ENCODE data around the gene ACR. TPM values are rescaled to one million over a fixed set of nuclear protein-coding genes. Genes with fewer than 3 reads are reported as not detected.

Gene ACR
- total RNA-seq, 1 donor from 2014 or later, result 0.40 TPM

DNA sequence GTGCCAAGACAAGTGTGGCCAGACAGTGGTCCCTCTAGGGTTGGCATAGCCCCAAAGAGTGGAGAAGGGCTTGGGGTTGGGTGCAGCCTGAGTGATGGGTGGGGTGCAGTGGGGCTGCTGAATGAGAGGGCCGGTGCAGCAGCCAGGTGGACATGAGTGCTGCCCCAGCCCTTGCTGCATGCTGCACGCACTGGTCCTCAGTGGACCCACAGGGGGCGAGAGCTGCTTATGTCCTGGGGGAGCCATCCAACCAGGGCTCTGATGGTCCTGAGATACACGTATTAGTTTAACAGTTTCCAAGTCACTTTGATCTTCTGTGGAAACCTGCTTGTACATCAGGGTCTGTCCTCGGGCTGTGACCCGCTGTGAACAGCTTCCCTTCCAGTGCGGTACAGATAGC, 23.9 kb upstream of the ACR start:
- intact Hi-C loops (cut with DNase I), result no loop called here
- no peak for DNase-seq (ENCODE audit: low spot score)

DNA sequence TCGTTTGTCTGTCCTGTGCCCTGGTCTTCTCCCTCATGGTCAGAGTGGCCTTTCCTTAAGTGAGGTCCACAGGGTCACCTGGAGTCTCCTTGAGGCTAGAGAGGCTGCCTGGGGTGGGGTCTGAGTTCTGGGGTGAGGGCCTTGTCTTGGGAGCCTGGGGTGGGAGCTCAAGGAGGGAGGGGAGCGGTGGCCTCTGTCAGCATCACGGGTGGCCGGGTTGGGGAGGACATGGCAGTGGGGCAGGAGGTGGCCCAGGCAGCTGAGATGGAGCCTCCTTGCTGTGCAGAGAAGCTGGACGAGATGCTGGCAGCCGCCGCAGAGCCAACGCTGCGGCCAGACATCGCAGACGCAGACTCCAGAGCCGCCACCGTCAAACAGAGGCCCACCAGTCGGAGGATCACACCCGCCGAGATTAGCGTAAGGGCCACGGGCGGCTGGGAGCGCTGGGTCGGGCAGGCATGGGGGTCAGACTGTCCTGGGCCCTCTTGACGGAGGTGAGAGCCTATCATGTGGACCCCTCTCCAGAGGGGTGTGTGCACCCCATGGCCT, 23.3 kb upstream of the ACR start:
- no peak for DNase-seq (ENCODE audit: low spot score)

GRCh38 chr22:50715250-50715649, 22.8 kb upstream of the ACR start:
- intact Hi-C loops (cut with DNase I), result no loop called here
- no peak for DNase-seq (ENCODE audit: low spot score)

More for the DNA sequence above, 23.3 kb upstream of the ACR start:
- intact Hi-C loops (cut with DNase I), result no loop called here

- no peak for DNase-seq (ENCODE audit: low spot score)
- intact Hi-C loops (cut with DNase I), result no loop called here
These were observed 22.2 kb upstream of the ACR start for GRCh38 chr22:50715776-50716175.

- intact Hi-C loops (cut with DNase I), result no loop called here
These were observed 21.5 kb upstream of the ACR start for GRCh38 chr22:50716290-50717024.

GRCh38 chr22:50717709-50718351, 20.2 kb upstream of the ACR start:
- intact Hi-C loops (cut with DNase I), result no loop called here

More at GRCh38 chr22:50716290-50717024, 21.5 kb upstream of the ACR start:
- DNase-seq (ENCODE audit: low spot score), result no peak

GRCh38 chr22:50718352-50718709, 19.7 kb upstream of the ACR start:
- DNase-seq (ENCODE audit: low spot score), result no peak
- intact Hi-C loops (cut with DNase I), result no loop called here

More at GRCh38 chr22:50717709-50718351, 20.2 kb upstream of the ACR start:
- no peak for DNase-seq (ENCODE audit: low spot score)

DNA sequence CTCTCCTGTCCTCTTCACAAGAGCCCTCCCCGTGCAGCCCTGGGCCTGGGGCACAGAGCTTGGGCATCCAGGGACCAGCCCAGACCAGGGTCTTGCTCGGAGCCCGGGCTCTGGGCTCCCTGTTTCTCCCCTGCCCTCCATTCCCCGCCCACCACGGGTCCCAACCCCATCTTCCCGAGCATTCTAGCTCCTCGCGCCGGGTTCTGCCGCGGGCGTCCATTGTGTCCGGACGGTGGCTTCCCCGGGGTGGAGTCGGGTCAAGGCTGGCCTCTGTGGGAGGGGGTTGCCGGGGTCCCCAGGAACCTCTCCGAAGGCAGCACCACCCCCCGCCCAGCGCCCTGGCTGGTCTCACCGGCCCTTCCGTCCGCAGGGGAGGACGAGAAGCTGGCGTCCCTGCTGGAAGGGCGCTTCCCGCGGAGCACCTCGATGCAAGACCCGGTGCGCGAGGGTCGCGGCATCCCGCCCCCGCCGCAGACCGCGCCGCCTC, 18.1 kb upstream of the ACR start:
- DNase-seq (ENCODE audit: low spot score), result no peak

GRCh38 chr22:50720301-50721256, 17.4 kb upstream of the ACR start:
- no peak for DNase-seq (ENCODE audit: low spot score)
- intact Hi-C loops (cut with DNase I), result no loop called here

More for the DNA sequence above, 18.1 kb upstream of the ACR start:
- intact Hi-C loops (cut with DNase I), result no loop called here

DNA sequence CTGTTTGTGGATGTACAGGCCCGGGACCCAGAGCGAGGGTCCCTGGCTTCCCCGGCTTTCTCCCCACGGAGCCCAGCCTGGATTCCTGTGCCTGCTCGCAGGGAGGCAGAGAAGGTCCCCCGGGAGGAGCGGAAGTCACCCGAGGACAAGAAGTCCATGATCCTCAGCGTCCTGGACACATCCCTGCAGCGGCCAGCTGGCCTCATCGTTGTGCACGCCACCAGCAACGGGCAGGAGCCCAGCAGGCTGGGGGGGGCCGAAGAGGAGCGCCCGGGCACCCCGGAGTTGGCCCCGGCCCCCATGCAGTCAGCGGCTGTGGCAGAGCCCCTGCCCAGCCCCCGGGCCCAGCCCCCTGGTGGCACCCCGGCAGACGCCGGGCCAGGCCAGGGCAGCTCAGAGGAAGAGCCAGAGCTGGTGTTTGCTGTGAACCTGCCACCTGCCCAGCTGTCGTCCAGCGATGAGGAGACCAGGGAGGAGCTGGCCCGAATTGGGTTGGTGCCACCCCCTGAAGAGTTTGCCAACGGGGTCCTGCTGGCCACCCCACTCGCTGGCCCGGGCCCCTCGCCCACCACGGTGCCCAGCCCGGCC, 16.7 kb upstream of the ACR start:
- intact Hi-C loops (cut with DNase I), result no loop called here
- no peak for DNase-seq (ENCODE audit: low spot score)

- DNase-seq (ENCODE audit: low spot score), result no peak
These were observed 15.8 kb upstream of the ACR start for GRCh38 chr22:50722048-50722701.

GRCh38 chr22:50722716-50723428, 15.1 kb upstream of the ACR start:
- DNase-seq (ENCODE audit: low spot score), result no peak
- intact Hi-C loops (cut with DNase I), result no loop called here

More at GRCh38 chr22:50722048-50722701, 15.8 kb upstream of the ACR start:
- intact Hi-C loops (cut with DNase I), result no loop called here

DNA sequence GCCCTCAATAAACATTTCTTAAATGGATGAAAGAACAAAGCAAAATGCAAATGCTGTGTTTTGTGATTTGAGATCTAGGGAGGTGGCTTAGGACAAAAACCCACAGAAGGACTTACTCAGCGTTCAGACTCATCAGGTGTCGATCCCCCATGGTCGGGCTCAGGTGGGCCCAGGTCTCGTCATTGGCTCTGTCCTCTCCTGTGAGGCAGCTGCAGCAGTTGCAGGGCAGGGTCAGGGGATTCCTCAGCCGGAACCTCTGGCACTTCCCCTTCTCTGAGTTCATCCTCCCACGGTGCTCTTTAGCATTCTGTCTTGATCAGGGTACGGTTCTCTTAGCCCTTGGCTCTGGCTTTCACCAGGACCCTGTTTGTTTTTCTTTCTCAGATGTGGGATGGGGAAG, 14.0 kb upstream of the ACR start:
- intact Hi-C loops (cut with DNase I), result no loop called here
- no peak for DNase-seq (ENCODE audit: low spot score)

GRCh38 chr22:50724616-50725015, 13.4 kb upstream of the ACR start:
- intact Hi-C loops (cut with DNase I), result no loop called here
- DNase-seq (ENCODE audit: low spot score), result no peak

GRCh38 chr22:50725597-50725996, 12.4 kb upstream of the ACR start:
- intact Hi-C loops (cut with DNase I), result no loop called here
- no peak for DNase-seq (ENCODE audit: low spot score)

GRCh38 chr22:50726643-50727340, 11.2 kb upstream of the ACR start:
- intact Hi-C loops (cut with DNase I), result no loop called here
- DNase-seq (ENCODE audit: low spot score), result no peak

DNA sequence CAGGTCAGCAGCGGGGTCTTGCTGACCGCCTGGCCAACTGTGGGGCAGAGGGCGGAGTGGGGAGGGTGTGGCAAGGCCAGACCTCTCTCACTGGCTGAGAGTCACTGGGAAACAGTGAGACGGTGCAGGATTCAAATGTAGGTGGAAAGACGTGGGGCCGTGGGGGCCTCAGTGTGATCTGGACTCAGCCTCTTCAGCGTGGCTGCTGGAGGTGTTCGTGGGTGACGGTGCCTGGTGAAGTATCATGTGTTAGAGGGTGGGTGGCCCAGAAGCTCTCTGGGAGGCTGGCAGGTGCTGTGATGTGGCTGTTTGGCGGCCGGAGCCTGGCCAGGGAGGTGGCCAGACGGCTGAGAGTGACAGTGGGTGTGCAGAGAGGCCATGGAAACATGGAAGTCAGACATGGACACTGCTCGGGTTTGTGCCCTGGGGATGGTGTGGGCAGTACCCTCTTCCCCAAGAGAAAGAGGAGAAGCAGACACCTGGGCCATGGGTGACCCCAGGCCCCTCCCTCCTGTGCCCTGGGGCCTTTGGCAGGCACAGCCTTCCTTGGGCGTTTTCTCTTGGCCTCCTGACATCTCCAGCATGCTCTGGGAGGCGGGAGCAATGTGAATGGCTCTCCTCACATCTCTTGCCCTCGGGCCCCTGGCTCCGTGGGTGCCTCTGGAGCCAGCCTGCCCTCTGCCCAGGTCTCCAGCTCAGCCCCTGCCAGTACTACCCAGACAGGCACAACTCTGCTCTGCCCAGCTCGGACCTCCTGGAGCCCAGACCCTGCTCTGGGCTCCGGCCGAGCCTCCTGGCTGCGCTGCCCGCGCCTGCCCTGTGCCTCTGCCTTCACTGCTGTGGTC, 10.1 kb upstream of the ACR start:
- peak; percentile 67 for DNase-seq (ENCODE audit: low spot score)
- intact Hi-C loops (cut with DNase I), result no loop called here
